ENCODE results near the gene SPRED2.

Gene SPRED2

GRCh38 chr2:65453916-65454315 lies 21.5 kb upstream of the SPRED2 start:
- Histone ChIP-seq H3K9ac (ENCODE audit: insufficient read length) (no peak overlapping the region), H3K4me3 (no peak overlapping the region), H3K27ac (no peak overlapping the region), H3K9me3 (ENCODE audit: low read depth, low read length) (no peaks in the 10 kb centered on the region), H3K36me3 (ENCODE audit: insufficient read depth, low read length) (no peaks in the 10 kb centered on the region)
- DNase-seq (ENCODE audit: low read depth, low spot score), result no peak
- TF ChIP-seq EZH2 (IDR thresholded peaks at IDR 0.05) (no peak), POLR2AphosphoS5 (IDR thresholded peaks at IDR 0.05; ENCODE audit: borderline replicate concordance, low read depth, low read length) (no peak), FOXP2 (optimal IDR thresholded peaks at IDR 0.05; ENCODE audit: control extremely low read depth, extremely low read length, insufficient read depth) (no peak)

GRCh38 chr2:65452150-65452895 lies 19.9 kb upstream of the SPRED2 start:
- no peak overlapping the region for H3K27ac ChIP-seq
- TF ChIP-seq EZH2 (IDR thresholded peaks at IDR 0.05) (no peak), POLR2AphosphoS5 (IDR thresholded peaks at IDR 0.05; ENCODE audit: borderline replicate concordance, low read depth, low read length) (no peak), FOXP2 (optimal IDR thresholded peaks at IDR 0.05; ENCODE audit: control extremely low read depth, extremely low read length, insufficient read depth) (no peak)

GRCh38 chr2:65450810-65451209 lies 18.4 kb upstream of the SPRED2 start:
- no peak overlapping the region for H3K27ac ChIP-seq
- no peak for TF ChIP-seq FOXP2 (optimal IDR thresholded peaks at IDR 0.05; ENCODE audit: control extremely low read depth, extremely low read length, insufficient read depth)
- no peak for DNase-seq (ENCODE audit: low read depth, low spot score)
- H3K9me3 ChIP-seq (ENCODE audit: low read depth, low read length), result no peaks in the 10 kb centered on the region
- H3K36me3 ChIP-seq (ENCODE audit: insufficient read depth, low read length), result no peaks in the 10 kb centered on the region
- no peak overlapping the region for H3K9ac ChIP-seq (ENCODE audit: insufficient read length)
- H3K4me3 ChIP-seq, result no peak overlapping the region

More at GRCh38 chr2:65452150-65452895, 19.9 kb upstream of the SPRED2 start:
- Histone ChIP-seq H3K36me3 (ENCODE audit: insufficient read depth, low read length) (no peaks in the 10 kb centered on the region), H3K9ac (ENCODE audit: insufficient read length) (no peak overlapping the region), H3K4me3 (no peak overlapping the region), H3K9me3 (ENCODE audit: low read depth, low read length) (no peaks in the 10 kb centered on the region)
- DNase-seq (ENCODE audit: low read depth, low spot score), result no peak

GRCh38 chr2:65450393-65450792 lies 18.0 kb upstream of the SPRED2 start:
- no peaks in the 10 kb centered on the region for H3K9me3 ChIP-seq (ENCODE audit: low read depth, low read length)
- TF ChIP-seq EZH2 (IDR thresholded peaks at IDR 0.05), result no peak
- no peak for TF ChIP-seq FOXP2 (optimal IDR thresholded peaks at IDR 0.05; ENCODE audit: control extremely low read depth, extremely low read length, insufficient read depth)
- no peak for TF ChIP-seq POLR2AphosphoS5 (IDR thresholded peaks at IDR 0.05; ENCODE audit: borderline replicate concordance, low read depth, low read length)
- no peak overlapping the region for H3K9ac ChIP-seq (ENCODE audit: insufficient read length)
- no peak for DNase-seq (ENCODE audit: low read depth, low spot score)
- H3K27ac ChIP-seq, result no peak overlapping the region
- H3K36me3 ChIP-seq (ENCODE audit: insufficient read depth, low read length), result no peaks in the 10 kb centered on the region
- H3K4me3 ChIP-seq, result no peak overlapping the region

- Histone ChIP-seq H3K36me3 (ENCODE audit: insufficient read depth, low read length) (no peaks in the 10 kb centered on the region), H3K9me3 (ENCODE audit: low read depth, low read length) (no peaks in the 10 kb centered on the region), H3K27ac (no peak overlapping the region), H3K9ac (ENCODE audit: insufficient read length) (no peak overlapping the region), H3K4me3 (no peak overlapping the region)
- no peak for TF ChIP-seq POLR2AphosphoS5 (IDR thresholded peaks at IDR 0.05; ENCODE audit: borderline replicate concordance, low read depth, low read length)
- DNase-seq (ENCODE audit: low read depth, low spot score), result no peak
Measured at GRCh38 chr2:65443509-65444186, 11.2 kb upstream of the SPRED2 start.

GRCh38 chr2:65442420-65443020 lies 10.1 kb upstream of the SPRED2 start:
- Histone ChIP-seq H3K9me3 (ENCODE audit: low read depth, low read length) (no peaks in the 10 kb centered on the region), H3K36me3 (ENCODE audit: insufficient read depth, low read length) (no peaks in the 10 kb centered on the region), H3K9ac (ENCODE audit: insufficient read length) (no peak overlapping the region), H3K4me3 (no peak overlapping the region), H3K27ac (no peak overlapping the region)
- DNase-seq (ENCODE audit: low read depth, low spot score), result no peak
- TF ChIP-seq FOXP2 (optimal IDR thresholded peaks at IDR 0.05; ENCODE audit: control extremely low read depth, extremely low read length, insufficient read depth) (no peak), POLR2AphosphoS5 (IDR thresholded peaks at IDR 0.05; ENCODE audit: borderline replicate concordance, low read depth, low read length) (no peak), EZH2 (IDR thresholded peaks at IDR 0.05) (no peak)

GRCh38 chr2:65438137-65438899 lies 5.9 kb upstream of the SPRED2 start:
- no peak for DNase-seq (ENCODE audit: low read depth, low spot score)
- TF ChIP-seq EZH2 (IDR thresholded peaks at IDR 0.05) (no peak), FOXP2 (optimal IDR thresholded peaks at IDR 0.05; ENCODE audit: control extremely low read depth, extremely low read length, insufficient read depth) (no peak), POLR2AphosphoS5 (IDR thresholded peaks at IDR 0.05; ENCODE audit: borderline replicate concordance, low read depth, low read length) (no peak)
- Histone ChIP-seq H3K27ac (no peak overlapping the region), H3K9ac (ENCODE audit: insufficient read length) (no peak overlapping the region), H3K36me3 (ENCODE audit: insufficient read depth, low read length) (no peaks in the 10 kb centered on the region), H3K9me3 (ENCODE audit: low read depth, low read length) (no peaks in the 10 kb centered on the region), H3K4me3 (no peak overlapping the region)
